ENCODE results near the gene MED6. TPM values are rescaled to one million over a fixed set of nuclear protein-coding genes. Genes with fewer than 3 reads are reported as not detected.

The MED6 gene
- total and polyA plus RNA-seq, 7 experiments from 2014 or later: 40.3 to 97.0 (median 61.0) TPM

DNA sequence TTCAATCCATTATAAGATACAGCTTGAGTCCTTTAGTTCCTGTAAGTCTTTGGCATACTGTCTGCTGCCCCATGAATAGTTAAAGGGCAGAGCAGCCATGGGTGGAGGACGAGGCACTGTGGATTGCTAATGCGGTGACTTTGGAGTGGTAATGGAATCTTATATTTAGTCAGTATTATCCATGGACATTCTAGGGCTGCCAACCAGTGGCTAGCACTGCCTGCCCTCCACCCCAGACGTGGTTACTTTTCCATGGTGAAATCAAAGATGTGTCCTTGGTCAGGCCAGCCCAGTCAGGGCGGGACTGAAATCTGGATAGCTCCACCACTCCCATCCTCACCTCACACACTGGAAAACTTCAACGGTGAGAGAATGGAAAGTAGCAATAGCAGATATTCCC is 43.5 kb upstream of the MED6 start:
- H3K9me3 Mint-ChIP-seq: peaks cover 0 to 2% (median 0%) of the 10 kb centered on the region in 11 donors
- H3K27me3 ChIP-seq (ENCODE audit: control insufficient read depth in 2 of 2, insufficient read depth in 2 of 2, low read length in 2 of 2): no peaks in the 10 kb centered on the region
- peak overlapping the region; percentile 92 to 99 (median 95) for H3K4me3 Mint-ChIP-seq
- peak overlapping the region; percentile 91 for H3K27ac ChIP-seq (ENCODE audit: low read depth, low read length)
- ChIA-PET CTCF (interaction anchor here (1.2 to 7.9 kb wide), 3 partner anchors 12 to 26 kb away, joined by 3 to 63 read pairs (median 3); no protein-coding TSS in a partner anchor), POLR2A (interaction anchor here (0.8 to 9.2 kb wide), 4 partner anchors 10 to 165 kb away, joined by 3 to 313 read pairs (median 4); partner anchors contain the start of gene MAP3K9)
- no peaks in the 10 kb centered on the region for H3K9me3 ChIP-seq (ENCODE audit: control insufficient read depth in 2 of 3, low read length in 3 of 3)
- intact Hi-C loops (cut with micrococcal nuclease): loop anchor here (2.0 to 10.0 kb wide), 4 partner anchors 17 to 681 kb away; partner anchors contain the start of gene SIPA1L1 (in 1 of the 2)
- peaks cover 0 to 21% (median 5%) of the 10 kb centered on the region in 5 donors for H3K36me3 Mint-ChIP-seq
- peak overlapping the region; percentile 58 for H3K4me3 ChIP-seq (ENCODE audit: low read length)
- peaks cover 40 to 46% of the 10 kb centered on the region in 2 donors for H3K4me1 ChIP-seq (ENCODE audit: control insufficient read depth in 2 of 2, insufficient read depth in 2 of 2, low read length in 2 of 2)
- peaks cover 45 to 73% (median 69%) of the 10 kb centered on the region in 7 donors for H3K4me1 Mint-ChIP-seq
- ATAC-seq: no peak
- H3K27me3 Mint-ChIP-seq: no peaks in the 10 kb centered on the region
- peaks cover 0 to 11% (median 0%) of the 10 kb centered on the region in 3 experiments for H3K36me3 ChIP-seq (ENCODE audit: control insufficient read depth in 2 of 3, insufficient read depth in 3 of 3, low read length in 3 of 3)
- H3K27ac Mint-ChIP-seq: peak overlapping the region; percentile 91 to 98 (median 94)
- DNase-seq: no peak

DNA sequence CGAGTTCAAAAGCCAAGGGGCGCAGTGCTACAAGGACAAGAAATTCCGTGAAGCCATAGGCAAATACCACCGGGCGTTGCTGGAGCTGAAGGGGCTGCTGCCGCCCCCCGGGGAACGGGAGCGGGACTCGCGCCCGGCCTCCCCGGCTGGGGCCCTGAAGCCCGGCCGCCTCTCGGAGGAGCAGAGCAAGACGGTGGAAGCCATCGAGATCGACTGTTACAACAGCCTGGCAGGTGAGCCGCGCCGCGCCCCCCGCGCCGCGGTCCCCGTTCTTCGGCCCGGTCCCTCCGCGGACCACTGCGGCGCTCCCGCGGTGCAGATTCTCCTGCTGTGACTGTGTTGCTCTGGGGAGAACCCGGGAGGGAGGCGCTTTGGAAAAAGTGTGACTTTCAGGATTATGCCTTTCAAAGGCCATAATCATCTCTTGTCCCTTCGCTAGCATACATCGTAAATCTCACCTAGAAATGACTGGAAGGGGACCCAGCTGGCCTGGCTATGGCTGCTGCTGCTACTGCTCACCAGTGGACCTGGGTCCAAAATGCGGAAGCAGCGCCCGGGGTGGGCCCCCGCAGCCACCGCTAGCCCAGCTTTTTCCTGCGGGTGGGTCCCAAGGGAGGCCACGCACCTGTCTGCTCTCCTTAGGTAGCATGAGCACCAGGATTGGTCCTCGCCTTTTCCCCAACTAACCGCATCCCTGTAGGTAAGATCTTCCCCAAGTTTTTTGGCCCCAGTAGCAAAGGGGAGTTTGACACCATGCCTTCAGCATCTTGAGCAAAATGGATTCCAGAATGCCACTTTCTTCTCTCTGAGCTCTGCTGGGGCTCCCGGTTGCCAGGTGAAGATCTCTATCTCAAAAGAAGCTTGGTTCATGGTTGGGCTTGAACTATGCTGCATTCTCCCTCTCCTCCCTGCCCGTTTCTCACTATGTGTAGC is 42.1 kb upstream of the MED6 start:
- H3K9me3 Mint-ChIP-seq: peaks cover 0 to 2% (median 0%) of the 10 kb centered on the region in 11 donors
- H3K27ac ChIP-seq (ENCODE audit: low read depth, low read length): peak overlapping the region; percentile 91
- H3K9me3 ChIP-seq (ENCODE audit: control insufficient read depth in 2 of 3, low read length in 3 of 3): no peaks in the 10 kb centered on the region
- DNase-seq (peak; percentile 29 to 53 (median 44)), ATAC-seq (peak; percentile 36)
- intact Hi-C loops (cut with micrococcal nuclease): loop anchor here (1.0 to 10.0 kb wide), 5 partner anchors 18 to 682 kb away; partner anchors contain the start of genes MAP3K9 (in 1 of the 2) and SIPA1L1 (in 1 of the 2)
- POLR2A ChIA-PET: interaction anchor here (1.1 to 9.2 kb wide), 4 partner anchors 15 to 268 kb away, joined by 4 to 313 read pairs (median 8); partner anchors contain the start of gene MAP3K9
- peaks cover 0 to 11% (median 0%) of the 10 kb centered on the region in 3 experiments for H3K36me3 ChIP-seq (ENCODE audit: control insufficient read depth in 2 of 3, insufficient read depth in 3 of 3, low read length in 3 of 3)
- peak overlapping the region; percentile 91 to 98 (median 94) for H3K27ac Mint-ChIP-seq
- peaks cover 32 to 38% of the 10 kb centered on the region in 2 donors for H3K4me1 ChIP-seq (ENCODE audit: control insufficient read depth in 2 of 2, insufficient read depth in 2 of 2, low read length in 2 of 2)
- peak overlapping the region; percentile 92 to 99 (median 95) for H3K4me3 Mint-ChIP-seq
- H3K27me3 ChIP-seq (ENCODE audit: control insufficient read depth in 2 of 2, insufficient read depth in 2 of 2, low read length in 2 of 2): no peaks in the 10 kb centered on the region
- CTCF ChIA-PET: interaction anchor here (1.0 to 7.9 kb wide), 5 partner anchors 9 to 28 kb away, joined by 3 to 63 read pairs (median 6); no protein-coding TSS in a partner anchor
- H3K27me3 Mint-ChIP-seq: no peaks in the 10 kb centered on the region
- peak overlapping the region; percentile 58 for H3K4me3 ChIP-seq (ENCODE audit: low read length)
- peaks cover 0 to 16% (median 4%) of the 10 kb centered on the region in 5 donors for H3K36me3 Mint-ChIP-seq
- H3K4me1 Mint-ChIP-seq: peaks cover 45 to 71% (median 58%) of the 10 kb centered on the region in 7 donors

DNA sequence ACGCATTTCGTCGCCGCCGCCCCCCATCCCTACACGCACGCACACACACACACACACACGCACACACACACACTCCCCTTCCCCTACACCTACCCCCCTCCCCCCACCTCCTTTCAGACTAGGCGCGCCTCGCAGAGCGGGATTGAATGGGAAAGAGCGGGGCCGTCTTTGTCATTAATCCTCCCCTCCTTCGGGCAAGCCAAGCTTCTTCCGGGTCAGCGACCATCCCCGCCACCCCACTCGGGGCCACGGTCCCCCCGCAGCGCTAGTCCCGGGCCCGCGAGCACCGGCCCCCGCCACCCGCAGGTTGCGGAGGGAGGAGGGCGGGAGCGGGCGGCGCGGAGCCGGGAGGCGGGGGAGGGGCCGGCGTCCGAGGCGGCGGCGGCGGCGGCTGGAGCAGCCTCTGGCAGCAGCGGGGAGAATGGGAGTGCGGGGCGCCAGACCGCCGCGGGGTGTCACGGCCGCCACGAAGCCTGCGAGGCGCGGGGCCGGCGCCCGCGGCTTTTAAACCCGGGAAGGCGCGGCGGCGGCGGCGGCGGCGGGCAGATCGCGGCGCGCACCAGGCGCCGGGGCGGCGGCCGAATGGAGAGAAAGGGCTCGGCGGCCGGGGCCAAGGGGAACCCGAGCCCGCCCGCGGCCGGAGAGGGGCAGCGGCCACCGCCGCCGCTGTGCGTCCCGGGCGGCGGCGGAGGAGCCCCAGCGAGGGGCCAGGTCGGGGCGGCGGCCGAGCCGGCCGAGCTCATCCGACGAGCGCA is 41.3 kb upstream of the MED6 start, which contains the start of gene TTC9:
Gene TTC9, plus strand, starts transcription at position 369 of the 755 bp plus-strand sequence. Its CDS starts 214 bp downstream, at position 583.
- ChIA-PET POLR2A (interaction anchor here (0.7 to 9.2 kb wide), 10 partner anchors 9 to 167 kb away, joined by 3 to 313 read pairs (median 4); partner anchors contain the start of genes MAP3K9 and MED6), CTCF (interaction anchor here (0.6 to 7.9 kb wide), 7 partner anchors 14 to 1510 kb away, joined by 3 to 63 read pairs (median 6); no protein-coding TSS in a partner anchor)
- no peaks in the 10 kb centered on the region for H3K27me3 ChIP-seq (ENCODE audit: control insufficient read depth in 2 of 2, insufficient read depth in 2 of 2, low read length in 2 of 2)
- intact Hi-C loops (cut with micrococcal nuclease): loop anchor here (1.0 to 10.0 kb wide), 12 partner anchors 14 to 683 kb away; partner anchors contain the start of genes MAP3K9 (in 2 of the 2), MED6 (in 2 of the 2), PCNX1 (in 1 of the 2) and SIPA1L1 (in 1 of the 2)
- H3K4me3 ChIP-seq (ENCODE audit: low read length): peak within 1 kb of the TSS; percentile 75
- peak within 1 kb of the TSS; percentile 91 for H3K27ac ChIP-seq (ENCODE audit: low read depth, low read length)
- H3K36me3 ChIP-seq (ENCODE audit: control insufficient read depth in 2 of 3, insufficient read depth in 3 of 3, low read length in 3 of 3): peaks cover 0 to 11% (median 0%) of the 10 kb centered on the region in 3 experiments
- H3K4me1 ChIP-seq (ENCODE audit: control insufficient read depth in 2 of 2, insufficient read depth in 2 of 2, low read length in 2 of 2): peaks cover 25 to 31% of the 10 kb centered on the region in 2 donors
- ATAC-seq (peak; percentile 36), DNase-seq (peak in 5 of 9 donors; percentile 22 to 58 (median 24))
- Mint-ChIP-seq H3K27me3 (no peaks in the 10 kb centered on the region), H3K4me3 (peak within 1 kb of the TSS; percentile 93 to 100 (median 98)), H3K9me3 (peaks cover 0 to 2% (median 0%) of the 10 kb centered on the region in 11 donors), H3K36me3 (peaks cover 0 to 14% (median 4%) of the 10 kb centered on the region in 5 donors), H3K4me1 (peaks cover 42 to 66% (median 53%) of the 10 kb centered on the region in 7 donors), H3K27ac (peak within 1 kb of the TSS; percentile 91 to 99 (median 97))
- H3K9me3 ChIP-seq (ENCODE audit: control insufficient read depth in 2 of 3, low read length in 3 of 3): no peaks in the 10 kb centered on the region

DNA sequence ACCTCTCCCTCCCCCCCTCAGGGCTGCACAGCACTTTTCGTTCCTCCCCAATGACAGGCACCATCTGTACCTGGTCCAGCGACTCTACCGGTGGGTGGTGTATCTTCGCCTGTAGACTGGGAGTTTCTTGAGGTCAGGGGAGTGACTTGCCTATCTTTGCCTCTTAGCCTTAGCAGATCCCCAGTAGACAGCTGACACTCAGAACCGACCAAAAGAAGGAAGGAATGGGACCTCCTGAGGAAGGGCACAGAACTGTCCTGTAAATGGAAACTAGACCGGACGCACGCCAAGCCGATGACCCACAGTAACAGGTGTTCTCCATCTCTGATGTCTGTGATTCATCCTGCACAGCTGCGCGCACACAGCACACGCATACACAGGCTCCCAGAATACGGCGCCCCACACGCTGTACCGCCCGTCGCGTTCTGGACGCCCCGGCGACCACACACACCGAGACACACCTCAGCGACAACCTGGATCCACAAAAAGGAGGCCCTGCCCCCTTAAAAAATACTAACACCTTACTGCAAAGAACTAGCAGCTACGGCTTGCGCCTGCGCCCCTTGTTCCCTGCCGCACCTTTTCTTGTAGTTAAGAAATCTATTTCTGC is 40.6 kb upstream of the MED6 start:
- peaks cover 36 to 59% (median 46%) of the 10 kb centered on the region in 7 donors for H3K4me1 Mint-ChIP-seq
- DNase-seq: peak; percentile 24 to 76 (median 62)
- H3K4me3 Mint-ChIP-seq: peak overlapping the region; percentile 93 to 100 (median 98)
- peak; percentile 78 for ATAC-seq
- peaks cover 18 to 24% of the 10 kb centered on the region in 2 donors for H3K4me1 ChIP-seq (ENCODE audit: control insufficient read depth in 2 of 2, insufficient read depth in 2 of 2, low read length in 2 of 2)
- no peaks in the 10 kb centered on the region for H3K27me3 ChIP-seq (ENCODE audit: control insufficient read depth in 2 of 2, insufficient read depth in 2 of 2, low read length in 2 of 2)
- POLR2A ChIA-PET: interaction anchor here (0.6 to 9.2 kb wide), 11 partner anchors 9 to 168 kb away, joined by 3 to 313 read pairs (median 4); partner anchors contain the start of genes MAP3K9 and MED6
- H3K36me3 Mint-ChIP-seq: peaks cover 0 to 12% (median 4%) of the 10 kb centered on the region in 5 donors
- H3K9me3 ChIP-seq (ENCODE audit: control insufficient read depth in 2 of 3, low read length in 3 of 3): no peaks in the 10 kb centered on the region
- peak overlapping the region; percentile 75 for H3K4me3 ChIP-seq (ENCODE audit: low read length)
- H3K27ac ChIP-seq (ENCODE audit: low read depth, low read length): peak overlapping the region; percentile 91
- peaks cover 0 to 11% (median 0%) of the 10 kb centered on the region in 3 experiments for H3K36me3 ChIP-seq (ENCODE audit: control insufficient read depth in 2 of 3, insufficient read depth in 3 of 3, low read length in 3 of 3)
- peak overlapping the region; percentile 85 to 99 (median 94) for H3K27ac Mint-ChIP-seq
- peaks cover 0 to 4% (median 0%) of the 10 kb centered on the region in 11 donors for H3K9me3 Mint-ChIP-seq
- intact Hi-C loops (cut with micrococcal nuclease): loop anchor here (1.0 to 10.0 kb wide), 11 partner anchors 14 to 684 kb away; partner anchors contain the start of genes MED6 (in 2 of the 2), MAP3K9 (in 1 of the 2), PCNX1 (in 1 of the 2) and SIPA1L1 (in 1 of the 2)
- CTCF ChIA-PET: interaction anchor here (0.6 to 7.9 kb wide), 8 partner anchors 15 to 1510 kb away, joined by 3 to 63 read pairs (median 6); no protein-coding TSS in a partner anchor
- no peaks in the 10 kb centered on the region for H3K27me3 Mint-ChIP-seq

DNA sequence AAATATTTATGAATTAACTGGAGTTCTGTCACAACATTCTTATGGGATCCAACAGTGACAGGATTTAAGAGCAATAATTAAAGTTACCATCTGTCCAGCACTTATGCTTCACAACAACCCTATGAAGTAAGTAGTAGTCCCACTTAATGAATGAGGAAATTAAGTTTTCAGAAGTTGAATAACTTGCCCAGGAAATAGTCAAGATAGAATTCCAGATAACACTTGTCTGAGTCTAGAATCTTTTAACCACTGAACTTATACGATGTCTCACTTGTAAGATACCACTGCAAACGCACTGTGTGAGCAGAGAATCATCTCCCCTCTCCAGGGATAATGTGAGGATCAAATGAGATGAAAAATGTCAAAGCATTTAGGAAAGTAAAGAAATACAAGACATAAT is 38.0 kb upstream of the MED6 start:
- Histone ChIP-seq H3K36me3 (ENCODE audit: control insufficient read depth in 2 of 3, insufficient read depth in 3 of 3, low read length in 3 of 3) (peaks cover 0 to 11% (median 0%) of the 10 kb centered on the region in 3 experiments), H3K27me3 (ENCODE audit: control insufficient read depth in 2 of 2, insufficient read depth in 2 of 2, low read length in 2 of 2) (no peaks in the 10 kb centered on the region), H3K27ac (ENCODE audit: low read depth, low read length) (no peak overlapping the region), H3K9me3 (ENCODE audit: control insufficient read depth in 2 of 3, low read length in 3 of 3) (no peaks in the 10 kb centered on the region), H3K4me3 (ENCODE audit: low read length) (no peak overlapping the region), H3K4me1 (ENCODE audit: control insufficient read depth in 2 of 2, insufficient read depth in 2 of 2, low read length in 2 of 2) (peaks cover 8 to 13% of the 10 kb centered on the region in 2 donors)
- ATAC-seq (no peak), DNase-seq (no peak)
- intact Hi-C loops (cut with micrococcal nuclease): no loop called here
- peaks cover 19 to 35% (median 26%) of the 10 kb centered on the region in 7 donors for H3K4me1 Mint-ChIP-seq
- H3K27me3 Mint-ChIP-seq: no peaks in the 10 kb centered on the region
- peaks cover 0 to 18% (median 11%) of the 10 kb centered on the region in 5 donors for H3K36me3 Mint-ChIP-seq
- ChIA-PET CTCF (interaction anchor here (0.6 kb wide), 1 partner anchor 61 kb away, joined by 3 read pairs; no protein-coding TSS in a partner anchor), POLR2A (interaction anchor here (1.4 kb wide), 1 partner anchor 21 kb away, joined by 6 read pairs; no protein-coding TSS in a partner anchor)
- peak overlapping the region in 1 of 9 donors; percentile 14 for H3K27ac Mint-ChIP-seq
- H3K4me3 Mint-ChIP-seq: peak overlapping the region in 1 of 10 donors; percentile 10
- peaks cover 0 to 8% (median 0%) of the 10 kb centered on the region in 11 donors for H3K9me3 Mint-ChIP-seq
